NB4 (cell line): ENCODE measurements around the gene RAB11FIP3.

Source experiments
- CTCF ChIP-seq: IDR thresholded peaks from one replicate; pipeline ENCODE4 v1.5.1; 2012; ENCODE audit warnings: low read depth, low read length
- MAX ChIP-seq: IDR thresholded peaks from 2 replicates; pipeline ENCODE4 v1.6.1; 2011; ENCODE audit warnings: low read depth, low read length
- POLR2A ChIP-seq: IDR thresholded peaks from 2 replicates; pipeline ENCODE4 v1.6.1; 2011; ENCODE audit warnings: mild to moderate bottlenecking; ENCODE audit not compliant: insufficient read length; ENCODE audit errors: extremely low read depth

GRCh38 chr16:534856-535445 is 109.5 kb downstream of the RAB11FIP3 start:
- TF ChIP-seq POLR2A (no peak), CTCF (no peak), MAX (no peak)
